Stimulated activated CD4-positive, alpha-beta T cell treated with anti-CD3 and anti-CD28 coated beads, TNF-alpha, amount 100 ng/mL, for 48 hours (primary cell): ENCODE measurements around the gene CCDC172.
"Not testable (repeated sequence)": the region's sequence is repeated elsewhere in the genome, so short reads cannot be mapped to it uniquely, and the experiment has no call there.

Experiments used
- DNase-seq, 3 donors: peaks; one replicate each; pipeline ENCODE4 v3.0.0-alpha.2; 2020; ENCODE audit warnings: low read depth in 3 of 3

The CCDC172 gene

DNA sequence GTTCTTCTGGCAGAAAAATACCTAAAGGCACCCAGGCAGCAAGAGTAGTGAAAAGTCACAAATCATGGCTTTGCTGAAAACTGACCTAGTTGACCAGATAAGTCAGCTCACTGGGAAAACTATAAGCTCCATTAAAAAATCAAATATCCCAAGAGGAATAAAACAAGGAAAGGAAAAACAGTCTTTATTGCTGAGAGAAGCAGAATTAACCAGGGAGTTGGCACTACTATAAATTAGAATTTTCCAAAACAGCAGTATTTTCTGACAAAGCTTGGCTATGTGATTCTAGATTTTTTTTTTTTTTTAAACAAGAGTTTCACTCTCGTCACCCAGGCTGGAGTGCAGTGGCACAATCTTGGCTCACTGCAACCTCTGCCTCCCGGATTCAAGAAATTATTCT is 12.6 kb downstream of the CCDC172 start:
- no peak for DNase-seq

DNA sequence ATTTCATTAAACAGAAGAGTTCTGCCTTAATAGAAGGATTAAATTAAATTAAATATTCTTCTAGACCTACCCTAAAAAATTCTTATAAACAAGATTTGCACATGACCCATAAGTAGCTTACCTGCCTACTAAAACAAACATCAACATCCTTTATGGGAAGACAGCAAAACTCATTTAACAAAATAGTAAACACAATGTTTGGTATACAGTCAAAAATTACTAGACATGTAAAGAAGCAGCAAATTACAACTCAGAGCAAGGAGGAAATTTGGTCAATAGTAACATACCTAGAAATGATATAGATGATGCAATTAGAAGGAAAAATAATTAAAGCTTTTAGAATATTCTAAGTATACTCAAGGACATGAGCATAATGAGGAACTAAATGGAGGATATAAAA is 27.9 kb downstream of the CCDC172 start:
- DNase-seq: no peak

DNA sequence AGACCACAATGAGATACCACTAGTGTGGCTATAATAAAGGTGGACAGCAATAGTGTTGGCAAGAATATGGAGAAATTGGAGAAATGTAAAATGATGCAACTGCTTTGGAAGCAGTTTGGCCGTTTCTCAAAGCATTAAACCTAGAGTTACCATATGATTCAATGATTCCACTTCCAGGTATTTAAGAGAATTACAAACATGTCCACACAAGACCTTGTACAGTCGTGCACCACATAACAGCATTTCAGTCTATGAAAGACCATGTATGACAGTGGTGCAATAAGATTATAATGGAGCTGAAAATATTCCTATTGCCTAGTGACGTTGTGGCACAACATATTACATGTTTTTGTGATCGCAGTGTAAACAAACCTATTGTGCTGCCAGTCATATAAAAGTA is 29.6 kb downstream of the CCDC172 start:
- no peak for DNase-seq

DNA sequence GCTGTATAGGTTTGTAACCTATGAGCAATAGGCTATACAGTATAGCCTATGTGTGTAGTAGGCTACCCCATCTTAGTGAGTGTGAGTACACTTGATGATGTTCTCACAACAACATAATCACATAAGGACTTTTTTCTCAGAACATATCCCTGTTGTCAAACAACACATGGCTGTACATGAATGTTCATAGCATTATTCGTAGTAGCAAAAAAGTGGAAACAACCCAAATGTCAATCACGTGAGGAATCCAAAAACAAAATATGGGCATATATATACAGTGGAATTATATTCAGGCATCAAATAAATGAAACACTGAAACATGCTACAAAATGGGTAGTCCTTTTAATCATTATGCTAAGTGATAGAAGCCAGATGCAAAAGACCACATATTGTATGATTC is 31.1 kb downstream of the CCDC172 start:
- no peak for DNase-seq

DNA sequence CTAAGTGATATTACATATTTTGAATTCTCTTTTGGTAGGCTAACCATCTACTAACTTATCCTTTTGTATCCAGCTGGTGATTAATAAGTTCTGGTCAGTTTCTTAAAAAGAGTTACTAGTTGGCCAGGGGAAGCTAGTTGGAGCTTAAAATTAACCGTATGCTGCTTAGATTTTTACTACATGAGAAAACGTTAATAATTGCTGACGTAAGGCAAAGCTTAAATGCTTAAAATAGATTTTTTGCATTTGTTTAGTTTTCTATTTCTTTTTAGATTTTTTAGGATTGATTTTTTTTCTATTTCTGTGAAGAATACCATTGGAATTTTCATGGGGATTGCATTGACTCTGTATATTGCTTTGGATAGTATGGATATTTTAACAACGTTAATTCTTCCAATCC is 32.6 kb downstream of the CCDC172 start:
- DNase-seq: no peak

DNA sequence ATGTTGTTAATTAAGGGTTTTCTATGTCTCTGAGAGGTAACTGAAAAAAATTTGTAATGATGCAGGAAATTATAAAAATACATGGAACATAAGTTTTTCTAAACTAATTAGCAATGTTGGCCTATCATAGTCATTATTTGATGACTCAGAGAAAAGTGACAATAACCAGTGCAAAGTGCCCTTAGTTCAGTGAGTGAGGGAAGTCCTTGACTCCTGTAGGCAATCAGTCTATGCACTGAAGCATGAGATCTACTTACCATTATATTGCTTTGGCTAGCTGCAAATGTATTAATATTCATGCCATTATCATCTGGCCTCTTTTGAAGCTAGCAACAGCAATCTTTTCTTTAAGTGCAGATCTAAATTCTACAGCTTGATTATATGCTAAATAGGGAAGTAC is 40.6 kb downstream of the CCDC172 start:
- no peak for DNase-seq

DNA sequence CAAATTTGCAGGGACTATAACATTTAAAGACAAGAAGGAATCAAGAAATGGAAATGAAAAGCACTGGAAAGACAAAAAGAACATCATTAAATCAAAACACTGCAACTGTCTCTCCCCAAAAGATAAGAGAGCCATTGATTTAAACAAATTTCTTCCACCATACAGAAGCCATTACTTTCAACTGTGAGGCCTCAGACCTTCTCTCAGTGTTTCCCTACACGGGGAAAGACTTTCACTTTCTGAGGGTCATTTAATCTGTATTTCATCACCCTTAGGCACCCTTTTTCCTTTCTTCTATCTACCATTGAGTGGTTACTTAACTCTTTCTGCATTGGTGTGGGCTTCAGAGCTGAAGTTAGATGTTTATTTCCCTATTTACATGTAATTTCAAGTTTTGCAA is 47.5 kb downstream of the CCDC172 start:
- DNase-seq: no peak

DNA sequence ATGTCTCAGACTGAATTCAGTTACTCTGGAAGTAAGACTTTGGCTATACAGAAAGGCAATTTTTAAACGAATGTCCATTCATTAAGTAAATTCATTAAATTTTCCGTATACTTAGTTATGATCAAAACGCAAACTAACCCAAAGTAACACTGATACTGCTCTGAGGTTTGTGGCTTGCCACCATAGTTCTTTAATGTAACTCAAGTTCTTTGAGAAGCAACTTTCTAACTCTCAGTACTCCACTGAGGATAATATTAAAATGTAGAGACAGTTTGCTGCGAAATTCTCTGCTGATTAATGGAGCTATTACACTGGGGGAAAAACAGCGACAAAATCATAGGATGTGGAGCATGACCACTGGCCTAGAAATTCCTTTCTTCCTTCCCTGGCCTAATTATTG is 58.0 kb downstream of the CCDC172 start:
- DNase-seq: no peak

DNA sequence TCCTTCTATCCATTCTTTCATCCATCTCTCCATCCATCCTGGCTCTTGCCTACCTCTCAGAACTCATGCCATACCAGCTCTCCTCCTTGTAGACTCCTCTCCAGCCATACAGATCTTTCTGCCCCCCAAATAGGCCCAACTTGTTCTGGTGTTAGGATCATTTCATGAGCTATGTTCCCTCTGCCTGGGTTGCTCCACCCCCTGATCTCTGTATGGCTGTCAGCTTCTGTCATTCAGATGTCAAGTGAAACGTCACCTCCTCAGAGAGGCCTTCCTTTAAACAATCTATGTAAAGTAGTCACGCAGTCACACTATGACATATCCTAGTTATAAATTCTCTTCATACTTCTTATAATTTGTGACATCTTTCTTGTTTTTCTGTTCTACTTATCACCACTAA is 61.1 kb downstream of the CCDC172 start:
- no peak for DNase-seq

DNA sequence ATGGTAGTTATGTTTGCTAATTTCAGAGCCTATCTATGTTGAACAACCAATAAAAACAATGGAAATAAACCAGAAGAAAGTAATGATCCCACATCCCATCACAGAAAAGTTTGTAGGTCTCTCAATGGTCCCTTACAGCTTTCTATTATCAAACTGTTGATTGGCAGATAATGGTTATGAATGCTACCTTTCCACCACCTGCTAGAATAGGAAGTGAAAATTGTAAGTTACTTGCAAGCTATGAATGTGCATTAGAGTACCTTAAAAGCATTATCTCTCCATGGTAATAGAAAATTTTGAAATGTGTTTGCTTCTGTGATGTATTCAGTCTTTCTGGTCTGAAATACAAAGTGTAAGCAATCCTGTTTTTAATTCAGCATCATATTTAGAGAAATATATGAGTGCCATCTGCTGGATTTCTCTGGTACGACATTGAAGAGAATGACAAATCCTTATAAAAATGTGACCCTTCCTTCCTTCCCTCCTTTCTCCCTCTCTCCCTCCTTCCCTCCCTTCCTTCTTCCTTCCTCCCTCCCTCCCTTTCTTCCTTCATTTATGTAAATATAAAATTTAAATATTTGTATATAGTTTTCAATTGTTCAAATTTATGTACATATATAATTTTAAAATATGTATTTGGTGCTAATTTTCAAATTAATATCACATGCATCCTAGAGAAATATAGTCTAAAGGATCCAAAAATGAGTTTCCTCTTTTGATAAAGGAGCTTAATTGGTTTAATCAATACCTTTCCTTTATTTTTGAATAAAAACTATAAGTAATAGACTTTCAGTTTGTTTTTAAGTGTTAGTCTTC is 62.0 kb downstream of the CCDC172 start:
- peak in 1 of 3 donors; percentile 1 for DNase-seq

DNA sequence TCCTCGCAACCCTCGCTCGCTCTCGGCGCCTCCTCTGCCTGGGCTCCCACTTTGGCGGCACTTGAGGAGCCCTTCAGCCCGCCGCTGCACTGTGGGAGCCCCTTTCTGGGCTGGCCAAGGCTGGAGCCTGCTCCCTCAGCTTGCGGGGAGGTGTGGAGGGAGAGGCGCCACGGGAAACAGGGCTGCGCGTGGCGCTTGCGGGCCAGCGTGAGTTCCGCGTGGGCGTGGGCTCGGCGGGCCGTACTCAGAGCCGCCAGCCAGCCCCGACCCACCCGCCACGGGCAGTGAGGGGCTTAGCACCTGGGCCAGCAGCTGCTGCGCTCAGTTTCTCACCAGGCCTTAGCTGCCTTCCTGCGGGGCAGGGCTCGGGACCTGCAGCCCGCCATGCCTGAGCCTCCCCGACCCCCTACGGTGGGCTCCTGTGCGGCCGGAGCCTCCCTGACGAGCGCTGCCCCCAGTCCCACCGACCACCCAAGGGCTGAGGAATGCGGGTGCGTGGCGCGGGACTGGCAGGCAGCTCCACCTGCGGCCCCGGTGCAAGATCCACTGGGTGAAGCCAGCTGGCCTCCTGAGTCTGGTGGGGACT is 69.1 kb downstream of the CCDC172 start:
- DNase-seq: not testable (repeated sequence)

DNA sequence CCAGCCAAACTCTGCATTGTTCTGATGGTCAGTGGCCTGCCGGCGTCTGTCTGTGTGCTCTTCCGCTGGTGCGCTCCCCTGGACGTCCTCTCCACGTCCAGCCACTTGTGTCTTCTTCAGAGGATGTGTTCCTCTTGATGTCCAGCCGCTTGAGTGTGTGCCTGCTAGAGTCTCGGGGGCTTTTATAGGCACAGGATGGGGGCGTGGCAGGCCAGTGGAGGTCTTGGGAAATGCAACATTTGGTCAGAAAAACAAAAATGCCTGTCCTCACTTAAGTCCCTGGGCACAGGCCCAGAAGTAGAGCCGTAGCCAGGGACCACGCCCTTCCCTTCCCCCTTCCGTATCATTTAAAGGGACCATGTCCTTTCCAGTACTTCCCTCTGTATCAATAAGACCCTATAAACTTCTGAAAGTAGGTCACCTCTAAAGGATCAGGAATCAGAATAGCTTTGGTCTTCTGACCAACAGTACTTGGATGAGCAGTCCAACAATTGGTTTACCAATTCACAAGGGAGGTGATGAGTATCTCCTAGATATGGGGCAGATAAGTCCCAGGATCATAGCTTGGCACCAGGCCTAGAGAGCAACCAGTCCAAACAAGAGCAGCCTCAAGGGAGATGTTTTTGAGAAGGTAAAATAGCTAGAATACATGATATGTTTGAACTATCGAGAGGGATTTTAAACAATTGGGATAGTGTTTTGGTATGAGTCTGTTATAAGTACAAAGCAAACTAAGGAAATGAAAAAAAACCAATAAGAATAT is 71.2 kb downstream of the CCDC172 start:
- no peak for DNase-seq

DNA sequence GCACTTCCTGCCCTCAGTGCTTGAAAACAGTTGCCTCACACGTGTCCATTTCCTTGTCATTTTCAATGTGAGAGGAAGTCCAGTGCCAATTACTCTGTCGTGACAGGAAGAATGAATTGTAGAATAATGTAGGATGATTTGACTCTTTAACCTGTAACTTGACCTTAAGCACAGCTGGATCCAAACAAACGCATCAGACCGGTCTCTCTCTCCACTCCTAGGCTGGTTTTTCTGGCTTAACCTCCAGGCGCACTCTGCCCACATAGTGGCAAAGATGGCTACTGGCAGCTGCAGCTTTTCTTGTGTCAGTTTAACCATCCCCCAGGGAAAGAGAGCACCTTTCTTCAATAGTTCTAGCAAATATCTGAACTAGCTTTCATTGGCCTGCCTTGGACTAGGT is 74.0 kb downstream of the CCDC172 start:
- no peak for DNase-seq

DNA sequence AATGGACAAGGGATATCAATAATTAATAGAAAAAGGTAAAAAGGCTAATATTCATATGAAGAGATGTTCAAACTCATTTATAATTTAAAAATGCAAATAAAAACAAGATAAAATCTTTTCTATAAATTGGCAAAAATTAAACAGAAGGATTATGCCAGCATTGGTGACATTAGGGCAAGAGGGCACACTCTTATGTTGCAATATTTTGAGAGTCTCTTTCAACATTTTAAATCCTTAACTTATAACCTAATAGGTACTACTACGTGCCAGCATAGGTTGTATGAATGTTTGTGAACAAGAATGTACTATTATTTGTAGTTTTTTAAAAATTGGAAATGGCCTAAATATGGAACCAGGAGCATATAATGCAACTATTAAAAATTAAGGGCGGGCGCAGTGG is 78.6 kb downstream of the CCDC172 start:
- DNase-seq: no peak

DNA sequence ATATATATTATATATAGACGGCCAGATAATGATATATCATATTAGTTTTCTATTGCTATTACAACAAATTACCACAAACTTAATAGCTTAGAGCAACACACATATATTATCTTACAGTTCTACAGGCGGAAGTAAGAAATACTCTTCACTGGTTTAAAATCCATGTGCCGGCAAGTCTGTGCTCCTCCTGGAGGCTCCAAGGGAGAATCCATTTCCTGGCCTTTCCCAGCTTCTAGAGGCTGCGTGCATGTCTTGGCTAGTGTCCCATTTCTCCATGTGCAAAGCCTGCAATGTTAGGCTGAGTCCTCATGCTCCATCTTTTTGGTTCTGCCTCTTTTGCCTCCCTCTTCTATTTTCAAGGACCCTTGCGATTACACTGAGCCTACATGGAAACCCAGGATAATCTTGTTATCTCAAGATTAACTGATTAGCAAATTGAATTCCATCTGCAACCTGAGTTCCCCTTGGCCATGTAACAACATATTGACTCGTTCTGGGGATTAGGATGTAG is 79.5 kb downstream of the CCDC172 start:
- no peak for DNase-seq

DNA sequence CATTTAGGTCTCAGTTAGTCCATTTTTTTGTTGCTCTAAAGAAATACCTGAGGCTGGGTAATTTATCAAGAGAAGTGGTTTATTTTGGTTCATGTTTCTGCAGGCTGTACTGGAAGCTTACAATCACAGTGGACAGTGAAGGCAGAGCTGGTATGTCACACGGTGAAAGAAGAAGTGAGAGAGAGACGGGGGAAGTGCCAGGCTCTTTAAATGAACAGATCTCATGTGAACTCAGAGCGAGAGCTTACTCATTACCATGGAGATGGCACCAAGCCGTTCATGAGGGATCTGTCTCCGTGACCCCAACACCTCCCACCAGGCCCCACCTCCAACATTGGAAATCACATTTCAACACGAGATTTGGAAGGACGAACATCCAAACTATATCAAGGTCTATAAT is 84.5 kb downstream of the CCDC172 start:
- no peak for DNase-seq

DNA sequence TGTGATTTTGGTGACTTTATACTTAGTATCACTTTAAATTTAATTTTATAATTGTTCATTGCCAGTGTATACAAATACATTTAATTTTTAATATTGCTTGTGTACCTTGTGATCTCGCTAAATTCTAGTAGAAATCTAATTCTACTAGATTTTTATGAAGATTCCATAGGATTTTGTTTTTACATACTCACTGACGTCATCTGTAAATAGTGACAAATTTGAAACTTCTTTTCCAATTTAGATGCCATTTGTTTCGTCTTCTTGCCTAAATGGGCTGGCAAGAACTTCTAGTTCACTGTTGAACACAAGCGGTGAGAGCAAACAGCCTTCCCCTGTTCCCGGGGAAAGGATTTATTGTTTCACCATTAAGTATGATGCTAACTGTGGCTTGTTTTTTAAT is 86.1 kb downstream of the CCDC172 start:
- DNase-seq: no peak

DNA sequence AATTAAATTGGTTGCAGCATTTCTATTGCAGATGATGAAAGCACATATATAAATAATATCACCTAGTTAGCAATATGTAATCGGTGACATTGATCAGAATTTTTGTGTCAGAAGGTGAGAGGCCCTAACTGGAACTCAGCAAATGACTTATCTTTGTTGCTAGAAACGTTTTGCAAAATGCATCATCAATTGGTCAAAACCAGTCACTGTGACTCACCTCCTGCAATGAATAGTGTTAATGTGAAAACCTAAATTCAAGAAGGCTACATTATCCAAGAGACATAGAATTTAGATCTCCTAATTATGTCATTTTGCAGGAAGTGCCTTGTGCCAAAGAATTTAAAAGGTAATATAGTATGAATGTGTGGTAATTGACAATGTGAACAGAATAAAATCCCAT is 93.6 kb downstream of the CCDC172 start:
- DNase-seq: no peak

DNA sequence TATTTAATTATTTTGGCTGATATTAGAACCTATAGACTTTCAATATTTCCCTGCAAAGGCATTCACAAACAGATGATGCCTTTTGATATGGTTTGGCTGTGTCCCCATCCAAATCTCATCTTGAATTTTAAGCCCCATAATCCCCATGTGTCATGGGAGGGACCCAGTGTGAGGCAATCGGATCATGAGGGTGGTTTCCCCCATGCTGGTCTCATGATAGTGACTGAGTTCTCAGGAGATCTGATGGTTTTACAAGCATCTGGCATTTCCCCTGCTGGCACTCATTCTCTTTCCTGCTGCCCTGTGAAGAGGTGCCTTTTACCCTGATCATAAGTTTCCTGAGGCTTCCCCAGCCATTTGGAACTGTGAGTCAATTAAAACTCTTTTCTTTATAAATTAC is 94.1 kb downstream of the CCDC172 start:
- no peak for DNase-seq

DNA sequence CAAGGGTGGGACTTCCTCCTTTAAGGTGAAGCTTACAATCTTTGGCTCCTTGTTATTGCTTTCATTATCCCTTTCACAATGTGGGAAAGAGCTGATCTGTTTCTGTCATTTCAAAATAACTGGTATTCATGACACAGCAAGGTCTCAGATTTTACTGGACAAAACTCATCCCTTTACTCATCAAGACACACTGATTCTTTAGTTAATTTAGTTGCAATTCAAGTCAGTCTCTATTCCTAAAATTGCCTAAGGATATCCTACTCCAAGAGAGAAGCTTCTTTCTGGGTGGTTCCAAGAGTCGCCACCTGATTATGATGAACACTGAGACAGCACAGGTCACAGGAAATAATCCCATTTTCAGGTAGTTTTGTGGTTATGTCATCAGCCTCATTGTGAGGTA is 97.6 kb downstream of the CCDC172 start:
- DNase-seq: no peak

DNA sequence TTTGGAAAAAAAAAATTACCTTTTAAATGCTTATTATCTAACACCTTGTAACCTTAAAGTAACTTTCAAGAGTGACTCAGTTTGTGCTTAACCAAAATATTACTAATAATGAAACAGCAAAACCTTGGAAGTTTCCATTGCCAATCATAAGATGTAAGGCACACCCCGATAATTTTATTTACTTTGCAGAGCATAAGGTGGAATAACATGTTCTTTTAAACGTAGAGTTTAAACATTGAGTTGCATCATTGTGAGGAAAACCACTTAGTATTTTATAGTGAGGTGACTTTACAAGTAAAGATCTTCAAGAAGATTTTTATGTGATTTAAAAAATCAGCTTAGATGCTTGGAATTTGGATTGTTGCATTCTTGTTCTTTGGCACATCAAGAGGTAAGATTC is 103.4 kb downstream of the CCDC172 start, which contains the start of gene PNLIPRP3:
TSS of gene PNLIPRP3 (plus strand) at position 177 of the 400 bp plus-strand sequence. CDS start at position 343, 166 bp downstream.
- no peak for DNase-seq

DNA sequence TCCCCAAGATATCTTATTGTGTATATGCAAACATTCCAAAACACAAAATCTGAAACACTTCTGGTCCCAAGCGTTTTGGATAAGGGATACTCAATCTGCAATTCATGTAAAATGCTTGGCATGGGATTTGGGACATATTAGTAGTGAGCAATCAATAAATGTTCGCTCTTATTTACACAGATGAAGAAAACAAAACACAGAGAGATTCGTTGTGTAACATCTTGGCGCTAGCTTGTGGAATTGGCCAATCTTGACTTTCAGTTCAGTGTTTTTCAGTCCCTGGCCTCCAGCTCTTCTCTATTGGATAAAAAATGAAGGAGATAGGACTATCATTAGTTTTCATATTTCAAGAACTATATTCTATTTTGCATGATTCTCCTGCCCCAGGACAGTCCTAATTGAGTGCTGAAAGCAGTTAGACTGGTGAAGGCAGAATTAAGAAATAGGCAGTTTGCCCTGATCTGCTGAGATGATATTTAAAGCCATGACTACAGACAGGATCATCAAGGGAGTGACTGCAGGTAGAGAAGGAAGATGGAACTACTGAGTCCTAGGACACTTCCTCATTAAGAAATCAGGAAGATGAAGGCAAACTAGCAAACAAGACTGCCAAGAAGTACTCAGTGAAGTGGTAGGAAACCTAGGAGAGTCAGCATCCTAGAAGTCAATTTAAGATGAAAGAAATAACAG is 105.2 kb downstream of the CCDC172 start:
- no peak for DNase-seq
